Bronchial epithelial cell (primary cell): ENCODE results near the gene EMC6. TPM values are rescaled to one million over a fixed set of nuclear protein-coding genes. Genes with fewer than 3 reads are reported as not detected.
A peak's percentile ranks its signal among the peaks of the same experiment; 100 is the strongest.

Experiments
- DNase-seq: peaks from one replicate; pipeline ENCODE4 v3.0.0-alpha.2; 2010; ENCODE audit warnings: low read depth
- FAIRE-seq: peaks from 2 replicates; lab custom pipeline; 2011; peaks lifted over from hg19 to GRCh38; lab: Jason Lieb, UNC
- H3K27me3 ChIP-seq: 2 replicates; pipeline ENCODE4 v1.5.1; 2011; ENCODE audit warnings: low read length; ENCODE audit not compliant: control insufficient read depth, insufficient read depth
- H3K36me3 ChIP-seq: 2 replicates; pipeline ENCODE4 v1.5.1; 2011; ENCODE audit warnings: low read length; ENCODE audit not compliant: control insufficient read depth, insufficient read depth
- H3K4me3 ChIP-seq: 2 replicates; pipeline ENCODE4 v1.5.1; 2011; ENCODE audit warnings: mild to moderate bottlenecking, low read depth, low read length, control low read depth
- total RNA-seq: library from RNA; depleted of rRNA; stranded (reverse); fragments of >200 nt; gene quantifications from 2 replicates; pipeline ENCODE4 v1.2.1, GENCODE V29; 2014
- TF ChIP-seq, protein P1 (sequence below): IDR thresholded peaks from 2 replicates; pipeline ENCODE4 v1.5.1; 2011; ENCODE audit warnings: mild to moderate bottlenecking, moderate library complexity, low read length, control low read depth, inconsistent platforms; ENCODE audit not compliant: insufficient read depth, severe bottlenecking

EMC6 gene
- total RNA-seq, 1 donor from 2014 or later = 26.1 TPM

- FAIRE-seq (no peak), DNase-seq (peak; percentile 71)
- TF ChIP-seq, protein P1, sequence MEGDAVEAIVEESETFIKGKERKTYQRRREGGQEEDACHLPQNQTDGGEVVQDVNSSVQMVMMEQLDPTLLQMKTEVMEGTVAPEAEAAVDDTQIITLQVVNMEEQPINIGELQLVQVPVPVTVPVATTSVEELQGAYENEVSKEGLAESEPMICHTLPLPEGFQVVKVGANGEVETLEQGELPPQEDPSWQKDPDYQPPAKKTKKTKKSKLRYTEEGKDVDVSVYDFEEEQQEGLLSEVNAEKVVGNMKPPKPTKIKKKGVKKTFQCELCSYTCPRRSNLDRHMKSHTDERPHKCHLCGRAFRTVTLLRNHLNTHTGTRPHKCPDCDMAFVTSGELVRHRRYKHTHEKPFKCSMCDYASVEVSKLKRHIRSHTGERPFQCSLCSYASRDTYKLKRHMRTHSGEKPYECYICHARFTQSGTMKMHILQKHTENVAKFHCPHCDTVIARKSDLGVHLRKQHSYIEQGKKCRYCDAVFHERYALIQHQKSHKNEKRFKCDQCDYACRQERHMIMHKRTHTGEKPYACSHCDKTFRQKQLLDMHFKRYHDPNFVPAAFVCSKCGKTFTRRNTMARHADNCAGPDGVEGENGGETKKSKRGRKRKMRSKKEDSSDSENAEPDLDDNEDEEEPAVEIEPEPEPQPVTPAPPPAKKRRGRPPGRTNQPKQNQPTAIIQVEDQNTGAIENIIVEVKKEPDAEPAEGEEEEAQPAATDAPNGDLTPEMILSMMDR = no peak
- H3K4me3 ChIP-seq = no peak overlapping the region
- no peaks in the 10 kb centered on the region for H3K27me3 ChIP-seq
- peaks cover 5% of the 10 kb centered on the region for H3K36me3 ChIP-seq
These were observed 42.4 kb downstream of the EMC6 start for GRCh38 chr17:3710951-3711383.

GRCh38 chr17:3712811-3713463 lies 44.3 kb downstream of the EMC6 start:
- FAIRE-seq (no peak), DNase-seq (no peak)
- no peak overlapping the region for H3K4me3 ChIP-seq
- TF ChIP-seq, protein P1 = no peak
- no peaks in the 10 kb centered on the region for H3K27me3 ChIP-seq
- peaks cover 10% of the 10 kb centered on the region for H3K36me3 ChIP-seq

DNA sequence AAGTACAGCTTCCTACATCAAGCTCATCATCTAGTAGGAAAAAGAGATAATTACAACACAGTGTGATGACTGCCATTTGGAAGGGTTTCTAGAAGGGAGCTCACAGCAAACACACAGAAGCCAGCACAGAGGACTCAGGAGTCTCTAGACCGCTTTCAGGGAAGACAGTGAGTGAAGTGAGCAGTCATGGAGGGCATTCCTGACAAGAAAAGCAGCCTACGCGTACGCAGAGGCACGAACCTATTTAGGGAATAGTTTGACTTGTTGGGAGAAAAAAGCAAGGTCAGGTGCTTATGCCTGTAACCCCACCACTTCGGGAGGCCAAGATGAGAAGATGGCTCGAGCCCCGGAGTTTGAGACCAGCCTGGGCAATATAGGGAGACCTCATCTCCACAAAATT lies 46.7 kb downstream of the EMC6 start:
- Histone ChIP-seq H3K36me3 (peaks cover 12% of the 10 kb centered on the region), H3K4me3 (no peak overlapping the region), H3K27me3 (no peaks in the 10 kb centered on the region)
- TF ChIP-seq, protein P1 = no peak
- no peak for DNase-seq
- peak; percentile 13 for FAIRE-seq

DNA sequence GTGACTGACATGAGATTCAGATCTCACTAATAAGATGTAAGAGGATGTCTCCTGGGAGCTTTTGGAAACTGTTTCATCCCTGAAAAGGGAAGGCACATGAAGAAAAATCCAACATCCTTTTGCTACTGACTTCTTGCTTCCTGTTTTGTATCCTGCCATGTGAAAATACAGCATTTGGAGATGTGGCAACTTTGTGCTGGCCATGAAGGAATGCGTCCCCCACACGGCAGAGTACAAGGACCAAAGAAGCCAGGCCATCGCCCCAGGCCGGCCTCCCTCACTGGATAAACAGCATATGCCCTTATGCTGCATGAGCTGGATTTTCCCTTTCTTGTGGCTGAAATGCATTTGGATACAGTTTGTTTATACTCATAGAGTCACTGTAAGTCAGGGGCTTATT lies 49.6 kb downstream of the EMC6 start:
- no peak for DNase-seq
- TF ChIP-seq, protein P1 = no peak
- H3K4me3 ChIP-seq = no peak overlapping the region
- FAIRE-seq = no peak
- peaks cover 12% of the 10 kb centered on the region for H3K36me3 ChIP-seq
- no peaks in the 10 kb centered on the region for H3K27me3 ChIP-seq

DNA sequence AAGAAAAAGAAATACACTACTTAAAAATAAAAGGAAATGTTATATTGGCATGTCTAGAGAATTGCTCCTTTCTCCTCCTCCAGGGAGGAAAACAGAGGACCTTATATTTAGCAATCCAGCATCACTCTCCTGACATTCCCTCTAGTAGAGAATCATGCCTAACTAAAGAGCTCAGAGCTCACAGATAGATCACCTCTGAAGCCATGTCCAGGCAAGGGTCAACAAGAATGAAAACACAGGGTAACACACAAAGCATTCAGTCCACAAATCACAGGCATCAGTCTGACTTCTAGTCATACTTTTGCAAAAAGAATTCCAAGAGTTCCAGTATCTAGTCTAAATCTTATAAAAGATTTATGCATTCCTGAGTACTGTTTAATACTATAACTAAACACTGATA lies 50.7 kb downstream of the EMC6 start:
- FAIRE-seq = no peak

More for the DNA sequence above, 50.7 kb downstream of the EMC6 start:
- Histone ChIP-seq H3K36me3 (peaks cover 12% of the 10 kb centered on the region), H3K27me3 (no peaks in the 10 kb centered on the region), H3K4me3 (no peak overlapping the region)
- no peak for DNase-seq
- TF ChIP-seq, protein P1 = no peak

Other genes with a start within 250 kb of the EMC6 start
- not detected in 2 replicates for gene OR1E2, start 235.0 kb upstream of the EMC6 start, total RNA-seq
- gene SPATA22, start 197.0 kb upstream of the EMC6 start, total RNA-seq = not detected in 2 replicates
- gene ASPA, start 192.8 kb upstream of the EMC6 start, total RNA-seq = not detected in 2 replicates
- gene TRPV3, start 111.0 kb upstream of the EMC6 start, total RNA-seq = 0.79 and 1.2 TPM in 2 replicates
- gene TRPV1, start 59.4 kb upstream of the EMC6 start, total RNA-seq = 1.6 and 2.0 TPM in 2 replicates
- 7.6 and 9.0 TPM in 2 replicates for gene SHPK, start 32.6 kb upstream of the EMC6 start, total RNA-seq
- 15.0 and 31.3 TPM in 2 replicates for gene CTNS, start 32.1 kb upstream of the EMC6 start, total RNA-seq
- 150 and 200 TPM in 2 replicates for gene TAX1BP3, start 234 bp upstream of the EMC6 start, total RNA-seq
- 0.38 and 0.53 TPM in 2 replicates for gene P2RX5, start 27.3 kb downstream of the EMC6 start, total RNA-seq
- gene HASPIN, start 55.1 kb downstream of the EMC6 start, total RNA-seq = 0.53 and 0.64 TPM in 2 replicates
- gene ITGAE, start 132.4 kb downstream of the EMC6 start, total RNA-seq = 17.1 and 21.9 TPM in 2 replicates
- gene NCBP3, start 177.4 kb downstream of the EMC6 start, total RNA-seq = 8.2 and 13.7 TPM in 2 replicates
- gene CAMKK1, start 224.2 kb downstream of the EMC6 start, total RNA-seq = 2.7 and 3.4 TPM in 2 replicates
- not detected in 2 replicates for gene P2RX1, start 247.7 kb downstream of the EMC6 start, total RNA-seq